ENCODE measurements around the gene MFSD2A. TPM values are rescaled to one million over a fixed set of nuclear protein-coding genes. Genes with fewer than 3 reads are reported as not detected.
A peak's percentile ranks its signal among the peaks of the same experiment; 100 is the strongest.

The MFSD2A gene
- polyA plus RNA-seq, 3 donors: 6.8 to 17.9 (median 7.9) TPM

- Mint-ChIP-seq H3K27ac (peak overlapping the region in 1 of 7 donors; percentile 32), H3K4me3 (no peak overlapping the region), H3K4me1 (peaks cover 28% of the 10 kb centered on the region), H3K27me3 (ENCODE audit: low read depth in 3 of 3) (peaks cover 0 to 3% (median 0%) of the 10 kb centered on the region in 3 donors), H3K36me3 (peaks cover 0 to 3% of the 10 kb centered on the region in 2 donors), H3K9me3 (peaks cover 0 to 8% (median 3%) of the 10 kb centered on the region in 7 donors)
- TF ChIP-seq CTCF (IDR thresholded peaks at IDR 0.05): no peak
- Histone ChIP-seq H3K27me3 (ENCODE audit: control insufficient read depth in 2 of 2, insufficient read depth in 2 of 2, low read length in 2 of 2) (no peaks in the 10 kb centered on the region), H3K4me1 (ENCODE audit: control insufficient read depth in 1 of 2, insufficient read depth in 2 of 2, low read length in 2 of 2) (peaks cover 27 to 29% of the 10 kb centered on the region in 2 donors), H3K79me2 (ENCODE audit: insufficient read depth, low read length) (no peaks in the 10 kb centered on the region), H3K4me3 (replicated peaks in 1 of 3; ENCODE audit: low read depth in 2 of 3, low read length in 3 of 3) (no peak overlapping the region), H3K4me2 (replicated peaks; ENCODE audit: extremely low read depth, low read length, poor library complexity, severe bottlenecking) (no peak overlapping the region), H3K36me3 (replicated peaks in 1 of 2; ENCODE audit: control insufficient read depth in 1 of 2, insufficient read depth in 2 of 2, low read length in 2 of 2) (no peaks in the 10 kb centered on the region), H3K9me3 (replicated peaks in 1 of 2; ENCODE audit: control insufficient read depth in 1 of 2, insufficient read depth in 1 of 2, low read length in 2 of 2) (no peaks in the 10 kb centered on the region), H3K9ac (ENCODE audit: insufficient read depth, low read length, poor library complexity, severe bottlenecking) (no peak overlapping the region), H3K27ac (ENCODE audit: low read depth in 1 of 2, low read length in 2 of 2) (no peak overlapping the region), H2AFZ (ENCODE audit: insufficient read depth, low read depth, low read length, poor library complexity, severe bottlenecking) (no peak overlapping the region), H4K20me1 (ENCODE audit: insufficient read depth, low read length) (no peaks in the 10 kb centered on the region)
- DNase-seq: no peak
- 83% methylated on average over 1 of the region's 2 CpGs for WGBS (ENCODE audit: insufficient coverage)
- intact Hi-C loops (cut with micrococcal nuclease): no loop called here
These were observed 5.1 kb upstream of the MFSD2A start for GRCh38 chr1:39949891-39950290.

GRCh38 chr1:39951926-39952325 lies 3.0 kb upstream of the MFSD2A start:
- Mint-ChIP-seq H3K4me3 (no peak overlapping the region), H3K9me3 (peaks cover 0 to 8% (median 3%) of the 10 kb centered on the region in 7 donors), H3K36me3 (peaks cover 2 to 4% of the 10 kb centered on the region in 2 donors), H3K4me1 (peaks cover 45% of the 10 kb centered on the region), H3K27ac (peak overlapping the region in 1 of 7 donors; percentile 14), H3K27me3 (ENCODE audit: low read depth in 3 of 3) (peaks cover 0 to 3% (median 0%) of the 10 kb centered on the region in 3 donors)
- TF ChIP-seq CTCF (IDR thresholded peaks at IDR 0.05): no peak
- Histone ChIP-seq H3K27me3 (ENCODE audit: control insufficient read depth in 2 of 2, insufficient read depth in 2 of 2, low read length in 2 of 2) (no peaks in the 10 kb centered on the region), H3K9me3 (replicated peaks in 1 of 2; ENCODE audit: control insufficient read depth in 1 of 2, insufficient read depth in 1 of 2, low read length in 2 of 2) (no peaks in the 10 kb centered on the region), H3K4me2 (replicated peaks; ENCODE audit: extremely low read depth, low read length, poor library complexity, severe bottlenecking) (no peak overlapping the region), H3K36me3 (replicated peaks in 1 of 2; ENCODE audit: control insufficient read depth in 1 of 2, insufficient read depth in 2 of 2, low read length in 2 of 2) (peaks cover 0 to 1% of the 10 kb centered on the region in 2 donors), H3K27ac (ENCODE audit: low read depth in 1 of 2, low read length in 2 of 2) (no peak overlapping the region), H4K20me1 (ENCODE audit: insufficient read depth, low read length) (peaks cover 17% of the 10 kb centered on the region), H3K4me1 (ENCODE audit: control insufficient read depth in 1 of 2, insufficient read depth in 2 of 2, low read length in 2 of 2) (peaks cover 46 to 48% of the 10 kb centered on the region in 2 donors), H2AFZ (ENCODE audit: insufficient read depth, low read depth, low read length, poor library complexity, severe bottlenecking) (no peak overlapping the region), H3K4me3 (replicated peaks in 1 of 3; ENCODE audit: low read depth in 2 of 3, low read length in 3 of 3) (no peak overlapping the region), H3K9ac (ENCODE audit: insufficient read depth, low read length, poor library complexity, severe bottlenecking) (no peak overlapping the region), H3K79me2 (ENCODE audit: insufficient read depth, low read length) (peaks cover 20% of the 10 kb centered on the region)
- WGBS (ENCODE audit: insufficient coverage): no CpG with 5 or more reads among the region's 3 CpGs
- intact Hi-C loops (cut with micrococcal nuclease): no loop called here
- DNase-seq: peak in 1 of 3 donors; percentile 29
